ENCODE measurements around the gene KIF21B. TPM values are rescaled to one million over a fixed set of nuclear protein-coding genes. Genes with fewer than 3 reads are reported as not detected.

KIF21B gene
- total RNA-seq: 1.3 and 1.4 TPM in 2 replicates

- DNase-seq (ENCODE audit: low read depth): no peak
Measured at GRCh38 chr1:201023517-201023902, at the start of gene KIF21B. TSS of gene KIF21B (minus strand) at chr1:201023714. CDS start at chr1:201023383, 331 bp downstream.

GRCh38 chr1:201072922-201073321 is 49.4 kb upstream of the KIF21B start:
- DNase-seq (ENCODE audit: low read depth): no peak

- DNase-seq (ENCODE audit: low read depth): no peak
Measured at GRCh38 chr1:201072149-201072548, 48.6 kb upstream of the KIF21B start.

GRCh38 chr1:201069636-201070035 is 46.1 kb upstream of the KIF21B start:
- no peak for DNase-seq (ENCODE audit: low read depth)

GRCh38 chr1:201068976-201069375 is 45.5 kb upstream of the KIF21B start:
- no peak for DNase-seq (ENCODE audit: low read depth)

GRCh38 chr1:201066986-201067385 is 43.5 kb upstream of the KIF21B start:
- DNase-seq (ENCODE audit: low read depth): no peak

- no peak for DNase-seq (ENCODE audit: low read depth)
Measured at GRCh38 chr1:201065686-201066085, 42.2 kb upstream of the KIF21B start.

- DNase-seq (ENCODE audit: low read depth): no peak
Measured at GRCh38 chr1:201064806-201065205, 41.3 kb upstream of the KIF21B start.

- DNase-seq (ENCODE audit: low read depth): no peak
Measured at GRCh38 chr1:201063145-201063544, 39.6 kb upstream of the KIF21B start.

- DNase-seq (ENCODE audit: low read depth): no peak
Measured at GRCh38 chr1:201062511-201063091, 39.1 kb upstream of the KIF21B start.

- no peak for DNase-seq (ENCODE audit: low read depth)
Measured at GRCh38 chr1:201061886-201062285, 38.4 kb upstream of the KIF21B start.

- no peak for DNase-seq (ENCODE audit: low read depth)
Measured at GRCh38 chr1:201061049-201061448, 37.5 kb upstream of the KIF21B start.

- no peak for DNase-seq (ENCODE audit: low read depth)
Measured at GRCh38 chr1:201060586-201060985, 37.1 kb upstream of the KIF21B start.

- DNase-seq (ENCODE audit: low read depth): no peak
Measured at GRCh38 chr1:201059871-201060555, 36.5 kb upstream of the KIF21B start.

GRCh38 chr1:201059401-201059800 is 35.9 kb upstream of the KIF21B start:
- DNase-seq (ENCODE audit: low read depth): no peak

GRCh38 chr1:201054091-201054543 is 30.6 kb upstream of the KIF21B start:
- DNase-seq (ENCODE audit: low read depth): no peak

GRCh38 chr1:201053155-201053860 is 29.8 kb upstream of the KIF21B start:
- no peak for DNase-seq (ENCODE audit: low read depth)

GRCh38 chr1:201051399-201051798 is 27.9 kb upstream of the KIF21B start:
- no peak for DNase-seq (ENCODE audit: low read depth)

GRCh38 chr1:201050515-201051277 is 27.2 kb upstream of the KIF21B start:
- DNase-seq (ENCODE audit: low read depth): no peak

GRCh38 chr1:201049248-201049831 is 25.8 kb upstream of the KIF21B start:
- DNase-seq (ENCODE audit: low read depth): no peak

GRCh38 chr1:201048521-201048920 is 25.0 kb upstream of the KIF21B start:
- no peak for DNase-seq (ENCODE audit: low read depth)

GRCh38 chr1:201044119-201044518 is 20.6 kb upstream of the KIF21B start:
- DNase-seq (ENCODE audit: low read depth): no peak
